ENCODE results near the gene CEP57.

The CEP57 gene

DNA sequence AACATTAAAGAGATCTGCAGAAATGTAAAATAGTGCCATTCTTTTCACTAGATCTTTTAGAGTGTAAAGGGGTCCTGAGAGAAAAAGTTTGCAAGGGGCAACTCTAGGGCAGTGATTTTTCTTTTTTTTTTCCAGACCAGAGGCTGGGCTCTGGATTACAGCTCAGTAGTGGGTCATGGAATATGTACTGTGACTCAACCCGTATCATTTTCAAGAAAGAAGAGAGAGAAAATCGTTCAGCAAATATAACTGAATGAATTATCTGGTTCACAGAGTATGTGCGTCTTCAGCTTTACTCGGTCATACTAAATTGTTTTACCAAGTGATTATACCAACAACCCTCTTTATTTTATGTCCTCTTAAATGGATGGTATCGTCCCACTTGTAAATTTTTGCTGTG is 3.8 kb downstream of the CEP57 start:
- no peak overlapping the region for H3K27ac ChIP-seq (ENCODE audit: insufficient read depth in 1 of 2, low read depth in 1 of 2, low read length in 2 of 2, poor library complexity in 1 of 2, severe bottlenecking in 2 of 2)
- WGBS (ENCODE audit: insufficient coverage) = 100% methylated on average over 1 of the region's 5 CpGs
- POLR2A ChIA-PET = no interaction called here
- no peak overlapping the region for H3K4me3 ChIP-seq (ENCODE audit: control insufficient read depth in 1 of 7, extremely low read depth in 1 of 7, insufficient read depth in 4 of 7, low read depth in 2 of 7, low read length in 6 of 7)
- H3K9me3 ChIP-seq (ENCODE audit: control extremely low read depth in 1 of 5, control insufficient read depth in 4 of 5, insufficient read depth in 2 of 5, low read depth in 1 of 5, low read length in 4 of 5) = no peaks in the 10 kb centered on the region
- H3K27me3 ChIP-seq (replicated peaks in 2 of 5; ENCODE audit: control insufficient read depth in 4 of 5, insufficient read depth in 5 of 5, low read length in 4 of 5) = no peaks in the 10 kb centered on the region
- CTCF ChIA-PET = no interaction called here
- peaks cover 0 to 5% (median 2%) of the 10 kb centered on the region in 4 experiments for H3K36me3 ChIP-seq (ENCODE audit: control insufficient read depth in 4 of 4, insufficient read depth in 4 of 4, low read length in 3 of 4)
- no peak for DNase-seq
- peaks cover 10 to 19% (median 14%) of the 10 kb centered on the region in 4 experiments for H3K4me1 ChIP-seq (ENCODE audit: control extremely low read depth in 1 of 4, control insufficient read depth in 4 of 4, insufficient read depth in 4 of 4, low read length in 3 of 4)

DNA sequence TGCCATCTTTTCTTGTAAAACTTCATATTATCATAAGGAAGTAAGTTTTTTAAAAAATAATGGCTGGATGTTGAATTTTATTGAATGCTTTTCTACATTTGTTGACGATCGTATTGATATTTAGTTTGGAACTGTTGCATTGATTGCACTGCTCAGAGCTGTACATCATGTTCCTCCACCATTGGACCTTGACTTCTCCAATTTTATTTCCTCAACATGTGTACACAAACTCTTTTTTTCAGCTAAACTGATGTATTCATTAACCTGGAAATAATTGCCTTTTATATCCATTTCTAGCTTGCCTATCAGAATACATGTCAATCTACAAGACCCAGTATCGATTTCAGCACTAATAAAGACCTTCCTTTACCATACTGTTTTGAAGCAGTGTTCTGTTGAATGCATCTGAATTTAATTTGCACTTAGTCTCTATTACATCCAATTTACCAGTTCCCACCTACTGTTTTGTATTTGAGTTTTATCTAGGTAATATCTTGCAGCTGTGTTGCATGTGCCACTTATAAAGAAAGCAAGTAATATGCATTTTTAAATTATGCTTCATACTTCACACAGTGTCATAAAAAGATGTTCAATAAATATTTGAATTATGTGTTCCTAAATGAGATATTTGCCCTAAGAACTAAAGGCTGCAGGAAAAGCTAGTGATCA is 5.5 kb downstream of the CEP57 start:
- no peaks in the 10 kb centered on the region for H3K27me3 ChIP-seq (replicated peaks in 2 of 5; ENCODE audit: control insufficient read depth in 4 of 5, insufficient read depth in 5 of 5, low read length in 4 of 5)
- peaks cover 4 to 18% (median 12%) of the 10 kb centered on the region in 4 experiments for H3K36me3 ChIP-seq (ENCODE audit: control insufficient read depth in 4 of 4, insufficient read depth in 4 of 4, low read length in 3 of 4)
- H3K27ac ChIP-seq (ENCODE audit: insufficient read depth in 1 of 2, low read depth in 1 of 2, low read length in 2 of 2, poor library complexity in 1 of 2, severe bottlenecking in 2 of 2) = no peak overlapping the region
- no peak for DNase-seq
- no peaks in the 10 kb centered on the region for H3K9me3 ChIP-seq (ENCODE audit: control extremely low read depth in 1 of 5, control insufficient read depth in 4 of 5, insufficient read depth in 2 of 5, low read depth in 1 of 5, low read length in 4 of 5)
- WGBS (ENCODE audit: insufficient coverage) = no CpG with 5 or more reads among the region's 3 CpGs
- ChIA-PET CTCF (interaction anchor here (0.7 to 1.4 kb wide), 4 partner anchors 11 to 644 kb away, joined by 3 to 5 read pairs (median 4); no protein-coding TSS in a partner anchor), POLR2A (no interaction called here)
- H3K4me1 ChIP-seq (ENCODE audit: control extremely low read depth in 1 of 4, control insufficient read depth in 4 of 4, insufficient read depth in 4 of 4, low read length in 3 of 4) = peaks cover 10 to 19% (median 14%) of the 10 kb centered on the region in 4 experiments
- H3K4me3 ChIP-seq (ENCODE audit: control insufficient read depth in 1 of 7, extremely low read depth in 1 of 7, insufficient read depth in 4 of 7, low read depth in 2 of 7, low read length in 6 of 7) = no peak overlapping the region

DNA sequence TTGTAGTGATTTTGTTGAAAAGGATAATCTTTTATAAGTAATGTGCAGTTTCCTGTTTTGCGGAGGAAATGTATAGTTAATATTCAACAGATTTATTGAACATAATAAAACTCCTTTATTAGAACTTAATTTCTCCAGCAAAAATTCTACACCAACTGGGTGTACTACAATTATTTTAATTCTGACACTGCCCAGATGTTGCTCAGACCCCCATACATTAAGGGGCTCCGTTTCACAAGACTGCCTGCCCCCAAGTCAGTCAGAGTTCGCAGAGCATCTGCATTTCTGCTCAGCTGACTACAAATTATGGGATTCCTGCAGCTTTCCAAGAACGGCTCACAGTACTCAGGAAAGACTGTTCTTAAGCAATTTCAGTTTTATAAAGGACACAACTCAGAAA is 6.2 kb downstream of the CEP57 start:
- 97% methylated on average over 3 of the region's 4 CpGs for WGBS (ENCODE audit: insufficient coverage)
- H3K27me3 ChIP-seq (replicated peaks in 2 of 5; ENCODE audit: control insufficient read depth in 4 of 5, insufficient read depth in 5 of 5, low read length in 4 of 5) = no peaks in the 10 kb centered on the region
- CTCF ChIA-PET = interaction anchor here (1.0 kb wide), 1 partner anchor 40 kb away, joined by 3 read pairs; no protein-coding TSS in a partner anchor
- DNase-seq = no peak
- no peaks in the 10 kb centered on the region for H3K9me3 ChIP-seq (ENCODE audit: control extremely low read depth in 1 of 5, control insufficient read depth in 4 of 5, insufficient read depth in 2 of 5, low read depth in 1 of 5, low read length in 4 of 5)
- POLR2A ChIA-PET = no interaction called here
- peaks cover 7 to 15% (median 10%) of the 10 kb centered on the region in 4 experiments for H3K4me1 ChIP-seq (ENCODE audit: control extremely low read depth in 1 of 4, control insufficient read depth in 4 of 4, insufficient read depth in 4 of 4, low read length in 3 of 4)
- no peak overlapping the region for H3K27ac ChIP-seq (ENCODE audit: insufficient read depth in 1 of 2, low read depth in 1 of 2, low read length in 2 of 2, poor library complexity in 1 of 2, severe bottlenecking in 2 of 2)
- no peak overlapping the region for H3K4me3 ChIP-seq (ENCODE audit: control insufficient read depth in 1 of 7, extremely low read depth in 1 of 7, insufficient read depth in 4 of 7, low read depth in 2 of 7, low read length in 6 of 7)
- H3K36me3 ChIP-seq (ENCODE audit: control insufficient read depth in 4 of 4, insufficient read depth in 4 of 4, low read length in 3 of 4) = peaks cover 4 to 24% (median 12%) of the 10 kb centered on the region in 4 experiments

DNA sequence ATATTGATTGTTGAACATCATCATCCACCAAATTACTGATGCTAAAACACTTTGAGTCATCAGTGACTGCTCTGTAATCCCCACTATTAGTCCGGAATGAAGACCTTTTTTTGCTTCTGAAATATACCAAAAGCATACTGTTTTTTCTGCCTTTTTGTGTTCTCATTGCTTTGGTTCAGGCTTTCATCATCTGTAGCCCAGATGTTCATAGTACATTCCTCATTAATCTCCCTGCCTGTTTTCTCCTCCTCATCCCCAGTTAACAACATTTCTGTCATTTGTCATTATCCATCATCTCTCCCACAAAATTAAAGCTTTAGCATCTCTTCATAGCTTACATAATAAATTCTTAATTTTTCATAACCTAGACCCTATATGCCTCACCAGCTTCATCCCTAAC is 9.2 kb downstream of the CEP57 start:
- H3K36me3 ChIP-seq (ENCODE audit: control insufficient read depth in 4 of 4, insufficient read depth in 4 of 4, low read length in 3 of 4) = peaks cover 9 to 50% (median 22%) of the 10 kb centered on the region in 4 experiments
- no peaks in the 10 kb centered on the region for H3K9me3 ChIP-seq (ENCODE audit: control extremely low read depth in 1 of 5, control insufficient read depth in 4 of 5, insufficient read depth in 2 of 5, low read depth in 1 of 5, low read length in 4 of 5)
- DNase-seq = no peak
- H3K4me3 ChIP-seq (ENCODE audit: control insufficient read depth in 1 of 7, extremely low read depth in 1 of 7, insufficient read depth in 4 of 7, low read depth in 2 of 7, low read length in 6 of 7) = no peak overlapping the region
- H3K27ac ChIP-seq (ENCODE audit: insufficient read depth in 1 of 2, low read depth in 1 of 2, low read length in 2 of 2, poor library complexity in 1 of 2, severe bottlenecking in 2 of 2) = no peak overlapping the region
- ChIA-PET CTCF (interaction anchor here (0.7 to 1.3 kb wide), 3 partner anchors 8 to 27 kb away, joined by 3 to 4 read pairs (median 3); partner anchors contain the start of genes CEP57 and FAM76B), POLR2A (no interaction called here)
- peaks cover 0 to 4% (median 0%) of the 10 kb centered on the region in 4 experiments for H3K4me1 ChIP-seq (ENCODE audit: control extremely low read depth in 1 of 4, control insufficient read depth in 4 of 4, insufficient read depth in 4 of 4, low read length in 3 of 4)
- WGBS (ENCODE audit: insufficient coverage) = 71% methylated on average over 1 of the region's 1 CpG
- no peaks in the 10 kb centered on the region for H3K27me3 ChIP-seq (replicated peaks in 2 of 5; ENCODE audit: control insufficient read depth in 4 of 5, insufficient read depth in 5 of 5, low read length in 4 of 5)

DNA sequence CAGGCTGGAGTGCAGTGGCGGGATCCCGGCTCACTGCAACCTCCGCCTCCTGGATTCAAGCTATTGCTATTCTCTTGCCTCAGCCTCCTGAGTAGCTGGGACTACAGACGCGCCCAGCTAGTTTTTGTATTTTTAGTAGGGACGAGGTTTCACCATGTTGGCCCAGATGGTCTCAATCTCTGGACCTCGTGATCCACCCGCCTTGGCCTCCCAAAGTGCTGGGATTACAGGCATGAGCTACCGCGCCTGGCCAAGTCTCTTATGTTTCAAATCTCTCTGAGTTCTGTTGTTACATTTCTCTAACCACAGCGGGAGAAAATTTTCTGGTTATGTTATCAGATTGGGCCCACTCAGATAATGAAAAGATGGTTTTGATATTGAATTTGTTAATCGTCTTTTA is 10.1 kb downstream of the CEP57 start:
- Histone ChIP-seq H3K4me1 (ENCODE audit: control extremely low read depth in 1 of 4, control insufficient read depth in 4 of 4, insufficient read depth in 4 of 4, low read length in 3 of 4) (peaks cover 0 to 4% (median 0%) of the 10 kb centered on the region in 4 experiments), H3K36me3 (ENCODE audit: control insufficient read depth in 4 of 4, insufficient read depth in 4 of 4, low read length in 3 of 4) (peaks cover 10 to 52% (median 26%) of the 10 kb centered on the region in 4 experiments), H3K27ac (ENCODE audit: insufficient read depth in 1 of 2, low read depth in 1 of 2, low read length in 2 of 2, poor library complexity in 1 of 2, severe bottlenecking in 2 of 2) (no peak overlapping the region), H3K9me3 (ENCODE audit: control extremely low read depth in 1 of 5, control insufficient read depth in 4 of 5, insufficient read depth in 2 of 5, low read depth in 1 of 5, low read length in 4 of 5) (no peaks in the 10 kb centered on the region), H3K4me3 (ENCODE audit: control insufficient read depth in 1 of 7, extremely low read depth in 1 of 7, insufficient read depth in 4 of 7, low read depth in 2 of 7, low read length in 6 of 7) (no peak overlapping the region), H3K27me3 (replicated peaks in 2 of 5; ENCODE audit: control insufficient read depth in 4 of 5, insufficient read depth in 5 of 5, low read length in 4 of 5) (no peaks in the 10 kb centered on the region)
- ChIA-PET CTCF (interaction anchor here (1.3 kb wide), 1 partner anchor 11 kb away, joined by 4 read pairs; the partner anchor contains the start of genes CEP57 and FAM76B), POLR2A (no interaction called here)
- 100% methylated on average over 2 of the region's 12 CpGs for WGBS (ENCODE audit: insufficient coverage)
- DNase-seq = no peak

DNA sequence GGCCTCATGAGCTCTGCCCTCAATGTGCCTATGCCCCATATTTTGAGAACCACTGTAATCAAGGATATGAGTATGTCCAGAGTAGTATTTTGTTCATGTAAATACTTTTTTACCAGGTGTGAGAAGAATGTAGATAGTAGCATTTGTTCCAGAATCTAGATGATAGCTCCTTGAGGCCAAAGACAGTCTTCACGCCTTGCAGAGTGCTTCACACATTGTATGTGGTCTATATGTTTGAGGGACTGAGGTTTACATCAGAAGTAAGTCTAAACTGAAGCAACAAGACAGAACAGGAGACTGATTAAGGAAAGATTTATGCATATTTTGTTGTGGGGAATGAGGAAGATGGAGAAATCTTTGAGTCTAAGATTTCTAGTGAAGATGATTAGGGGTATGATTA is 12.5 kb downstream of the CEP57 start:
- H3K4me1 ChIP-seq (ENCODE audit: control extremely low read depth in 1 of 4, control insufficient read depth in 4 of 4, insufficient read depth in 4 of 4, low read length in 3 of 4) = peaks cover 0 to 4% (median 0%) of the 10 kb centered on the region in 4 experiments
- no peak overlapping the region for H3K27ac ChIP-seq (ENCODE audit: insufficient read depth in 1 of 2, low read depth in 1 of 2, low read length in 2 of 2, poor library complexity in 1 of 2, severe bottlenecking in 2 of 2)
- ChIA-PET CTCF (interaction anchor here (0.8 kb wide), 1 partner anchor 10 kb away, joined by 3 read pairs; no protein-coding TSS in a partner anchor), POLR2A (no interaction called here)
- H3K9me3 ChIP-seq (ENCODE audit: control extremely low read depth in 1 of 5, control insufficient read depth in 4 of 5, insufficient read depth in 2 of 5, low read depth in 1 of 5, low read length in 4 of 5) = peaks cover 0 to 2% (median 0%) of the 10 kb centered on the region in 5 experiments
- WGBS (ENCODE audit: insufficient coverage) = 100% methylated on average over 1 of the region's 1 CpG
- H3K4me3 ChIP-seq (ENCODE audit: control insufficient read depth in 1 of 7, extremely low read depth in 1 of 7, insufficient read depth in 4 of 7, low read depth in 2 of 7, low read length in 6 of 7) = no peak overlapping the region
- peaks cover 12 to 65% (median 40%) of the 10 kb centered on the region in 4 experiments for H3K36me3 ChIP-seq (ENCODE audit: control insufficient read depth in 4 of 4, insufficient read depth in 4 of 4, low read length in 3 of 4)
- no peaks in the 10 kb centered on the region for H3K27me3 ChIP-seq (replicated peaks in 2 of 5; ENCODE audit: control insufficient read depth in 4 of 5, insufficient read depth in 5 of 5, low read length in 4 of 5)
- no peak for DNase-seq

DNA sequence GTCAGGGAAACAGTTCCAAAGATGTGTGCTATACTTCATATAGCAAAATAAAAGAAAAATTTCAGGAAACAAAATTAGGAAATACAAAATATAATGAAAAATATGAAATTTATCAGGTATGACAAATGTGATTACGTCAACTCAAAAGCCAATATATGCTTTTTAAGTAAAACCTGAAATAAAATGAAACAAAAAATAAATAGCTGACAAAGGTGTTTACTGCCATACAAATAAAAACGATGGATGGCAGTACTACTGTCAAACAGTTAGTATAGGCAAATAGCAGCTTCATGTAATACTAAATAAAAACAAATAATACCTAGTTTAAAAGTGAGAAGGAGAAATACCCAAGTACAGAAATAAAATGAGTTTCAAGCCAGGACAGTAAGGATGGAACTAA is 13.7 kb downstream of the CEP57 start:
- Histone ChIP-seq H3K36me3 (ENCODE audit: control insufficient read depth in 4 of 4, insufficient read depth in 4 of 4, low read length in 3 of 4) (peaks cover 12 to 64% (median 40%) of the 10 kb centered on the region in 4 experiments), H3K4me1 (ENCODE audit: control extremely low read depth in 1 of 4, control insufficient read depth in 4 of 4, insufficient read depth in 4 of 4, low read length in 3 of 4) (no peaks in the 10 kb centered on the region), H3K9me3 (ENCODE audit: control extremely low read depth in 1 of 5, control insufficient read depth in 4 of 5, insufficient read depth in 2 of 5, low read depth in 1 of 5, low read length in 4 of 5) (peaks cover 0 to 2% (median 0%) of the 10 kb centered on the region in 5 experiments), H3K27ac (ENCODE audit: insufficient read depth in 1 of 2, low read depth in 1 of 2, low read length in 2 of 2, poor library complexity in 1 of 2, severe bottlenecking in 2 of 2) (no peak overlapping the region), H3K27me3 (replicated peaks in 2 of 5; ENCODE audit: control insufficient read depth in 4 of 5, insufficient read depth in 5 of 5, low read length in 4 of 5) (no peaks in the 10 kb centered on the region), H3K4me3 (ENCODE audit: control insufficient read depth in 1 of 7, extremely low read depth in 1 of 7, insufficient read depth in 4 of 7, low read depth in 2 of 7, low read length in 6 of 7) (no peak overlapping the region)
- POLR2A ChIA-PET = no interaction called here
- CTCF ChIA-PET = no interaction called here
- no CpG with 5 or more reads among the region's 2 CpGs for WGBS (ENCODE audit: insufficient coverage)
- DNase-seq = no peak
